Activated B cell treated with CpG ODN at 0.5 μM for 24 hours (primary cell): ENCODE measurements around the gene SMIM22. TPM values are rescaled to one million over a fixed set of nuclear protein-coding genes. Genes with fewer than 3 reads are reported as not detected.

Experiments
- ATAC-seq: fragments of 200-7000 bp; cut with Tn5 transposase; one replicate; pipeline ENCODE4 v1.10.0; 2021; ENCODE audit warnings: low read depth, mild to moderate bottlenecking, moderate library complexity
- CTCF ChIA-PET: fragments of 350-600 bp; sonication (Branson Sonifier 250); formaldehyde crosslinking; loops from one replicate; lab custom pipeline; 2021; ENCODE audit warnings: antibody characterized with exemption; lab: Charles Lee
- POLR2A ChIA-PET: fragments of 350-600 bp; sonication (Branson Sonifier 250); formaldehyde crosslinking; loops from one replicate; lab custom pipeline; 2021; ENCODE audit warnings: antibody characterized with exemption; lab: Charles Lee
- DNase-seq: peaks from one replicate; pipeline ENCODE4 v3.0.0; 2022
- H3K27ac Mint-ChIP-seq: one replicate; pipeline ENCODE4 v1.8.0; 2020; ENCODE audit warnings: mixed read lengths
- H3K27me3 Mint-ChIP-seq: one replicate; pipeline ENCODE4 v1.8.0; 2021; ENCODE audit warnings: mixed read lengths
- H3K36me3 Mint-ChIP-seq: one replicate; pipeline ENCODE4 v1.8.0; 2021; ENCODE audit warnings: low read depth, mixed read lengths
- H3K4me1 Mint-ChIP-seq: one replicate; pipeline ENCODE4 v1.8.0; 2021; ENCODE audit warnings: mixed read lengths
- H3K4me3 Mint-ChIP-seq: one replicate; pipeline ENCODE4 v1.8.0; 2020; ENCODE audit warnings: mild to moderate bottlenecking, mixed read lengths
- H3K9me3 Mint-ChIP-seq: one replicate; pipeline ENCODE4 v1.8.0; 2020; ENCODE audit warnings: mixed read lengths
- CTCF ChIP-seq: fragments of 200-600 bp; IDR thresholded peaks from one replicate; pipeline ENCODE4 v1.8.0; 2022; ENCODE audit warnings: antibody characterized with exemption, mild to moderate bottlenecking
- intact Hi-C: fragments of 100-400 bp; cut with micrococcal nuclease; formaldehyde crosslinking; loops from one replicate; pipeline ENCODE4 v1.15.1; 2024
- total RNA-seq: library from RNA; stranded (reverse); gene quantifications from 2 replicates; pipeline ENCODE4 v1.2.3, GENCODE V29; 2022

Gene SMIM22
- total RNA-seq, 1 donor from 2014 or later, result not detected

- ChIA-PET CTCF (no interaction called here), POLR2A (interaction anchor here (2.6 kb wide), 1 partner anchor 43 kb away, joined by 15 read pairs; the partner anchor contains the start of genes GLYR1 and UBN1)
- Mint-ChIP-seq H3K4me3 (peak overlapping the region; percentile 13), H3K36me3 (peaks cover 36% of the 10 kb centered on the region), H3K4me1 (peaks cover 25% of the 10 kb centered on the region), H3K27me3 (no peaks in the 10 kb centered on the region), H3K9me3 (no peaks in the 10 kb centered on the region), H3K27ac (peak overlapping the region; percentile 25)
- ATAC-seq (no peak), DNase-seq (no peak)
- intact Hi-C loops, result no loop called here
- no peak for TF ChIP-seq CTCF
These were observed 9.0 kb downstream of the SMIM22 start for GRCh38 chr16:4803898-4804762.

GRCh38 chr16:4805231-4805630 lies 10.1 kb downstream of the SMIM22 start:
- H3K27ac Mint-ChIP-seq, result no peak overlapping the region
- DNase-seq, result no peak
- POLR2A ChIA-PET, result interaction anchor here (0.7 kb wide), 1 partner anchor 38 kb away, joined by 3 read pairs; no protein-coding TSS in a partner anchor
- H3K36me3 Mint-ChIP-seq, result peaks cover 41% of the 10 kb centered on the region
- CTCF ChIA-PET, result no interaction called here
- H3K4me3 Mint-ChIP-seq, result no peak overlapping the region
- H3K4me1 Mint-ChIP-seq, result peaks cover 22% of the 10 kb centered on the region
- intact Hi-C loops, result no loop called here
- ATAC-seq, result no peak
- no peak for TF ChIP-seq CTCF
- H3K9me3 Mint-ChIP-seq, result no peaks in the 10 kb centered on the region
- no peaks in the 10 kb centered on the region for H3K27me3 Mint-ChIP-seq

- Mint-ChIP-seq H3K27ac (no peak overlapping the region), H3K9me3 (no peaks in the 10 kb centered on the region), H3K36me3 (peaks cover 50% of the 10 kb centered on the region), H3K4me3 (no peak overlapping the region), H3K4me1 (peaks cover 14% of the 10 kb centered on the region), H3K27me3 (no peaks in the 10 kb centered on the region)
- TF ChIP-seq CTCF, result no peak
- POLR2A ChIA-PET, result no interaction called here
- DNase-seq (no peak), ATAC-seq (no peak)
- intact Hi-C loops, result no loop called here
- CTCF ChIA-PET, result no interaction called here
These were observed 11.1 kb downstream of the SMIM22 start for GRCh38 chr16:4806280-4806679.

GRCh38 chr16:4811242-4811641 lies 16.1 kb downstream of the SMIM22 start:
- H3K4me1 Mint-ChIP-seq, result no peaks in the 10 kb centered on the region
- H3K27me3 Mint-ChIP-seq, result no peaks in the 10 kb centered on the region
- no peaks in the 10 kb centered on the region for H3K9me3 Mint-ChIP-seq
- ATAC-seq, result no peak
- intact Hi-C loops, result no loop called here
- TF ChIP-seq CTCF, result no peak
- POLR2A ChIA-PET, result no interaction called here
- H3K36me3 Mint-ChIP-seq, result peaks cover 75% of the 10 kb centered on the region
- H3K27ac Mint-ChIP-seq, result no peak overlapping the region
- CTCF ChIA-PET, result no interaction called here
- no peak overlapping the region for H3K4me3 Mint-ChIP-seq
- DNase-seq, result no peak

GRCh38 chr16:4811773-4812172 lies 16.6 kb downstream of the SMIM22 start:
- H3K27me3 Mint-ChIP-seq, result no peaks in the 10 kb centered on the region
- ATAC-seq (no peak), DNase-seq (no peak)
- H3K9me3 Mint-ChIP-seq, result no peaks in the 10 kb centered on the region
- H3K27ac Mint-ChIP-seq, result no peak overlapping the region
- POLR2A ChIA-PET, result no interaction called here
- intact Hi-C loops, result no loop called here
- TF ChIP-seq CTCF, result no peak
- H3K4me3 Mint-ChIP-seq, result no peak overlapping the region
- H3K36me3 Mint-ChIP-seq, result peaks cover 78% of the 10 kb centered on the region
- no peaks in the 10 kb centered on the region for H3K4me1 Mint-ChIP-seq
- CTCF ChIA-PET, result no interaction called here
